H7 (cell line): ENCODE data around the gene GARIN1A. TPM values are rescaled to one million over a fixed set of nuclear protein-coding genes. Genes with fewer than 3 reads are reported as not detected.

Experiments
- DNase-seq: peaks from one replicate; pipeline ENCODE4 v3.0.0; 2012
- H3K27me3 ChIP-seq: 2 replicates; pipeline ENCODE4 v1.6.0; 2011; ENCODE audit warnings: mild to moderate bottlenecking, low read length; ENCODE audit not compliant: control insufficient read depth, insufficient read depth
- H3K36me3 ChIP-seq: replicated peaks from 2 replicates; pipeline ENCODE4 v1.5.1; 2011; ENCODE audit warnings: low read length; ENCODE audit not compliant: control insufficient read depth, insufficient read depth
- H3K4me3 ChIP-seq: 2 replicates; pipeline ENCODE4 v1.5.1; 2011; ENCODE audit warnings: low read depth, mild to moderate bottlenecking, control low read depth, low read length, moderate library complexity; ENCODE audit not compliant: insufficient read depth
- total RNA-seq: library from RNA; depleted of rRNA; stranded (reverse); fragments of >200 nt; shearing (Covaris generic); gene quantifications from 2 replicates; pipeline ENCODE4 v1.2.3, GENCODE V29; 2014; rRNA removed

The GARIN1A gene
- total RNA-seq, 1 experiment from 2014 or later = not detected

- H3K27me3 ChIP-seq = no peaks in the 10 kb centered on the region
Observed at GRCh38 chr7:128718967-128719642, 47.0 kb downstream of the GARIN1A start.

GRCh38 chr7:128721376-128721775 is 49.3 kb downstream of the GARIN1A start:
- Histone ChIP-seq H3K4me3 (no peak overlapping the region), H3K27me3 (no peaks in the 10 kb centered on the region), H3K36me3 (no peaks in the 10 kb centered on the region)
- no peak for DNase-seq

More at GRCh38 chr7:128718967-128719642, 47.0 kb downstream of the GARIN1A start:
- Histone ChIP-seq H3K36me3 (no peaks in the 10 kb centered on the region), H3K4me3 (no peak overlapping the region)
- DNase-seq = no peak

Other genes starting within 250 kb of the GARIN1A start
- 26.0 and 31.3 TPM in 2 replicates for gene HILPDA, start 216.4 kb upstream of the GARIN1A start, total RNA-seq
- 39.5 TPM in 2 replicates for gene METTL2B, start 195.5 kb upstream of the GARIN1A start, total RNA-seq
- gene CALU, start 67.1 kb downstream of the GARIN1A start, total RNA-seq = 147 and 169 TPM in 2 replicates
- gene OPN1SW, start 103.5 kb downstream of the GARIN1A start, total RNA-seq = not detected in 2 replicates
- 9.7 and 14.7 TPM in 2 replicates for gene CCDC136, start 119.7 kb downstream of the GARIN1A start, total RNA-seq
- gene FLNC, start 158.1 kb downstream of the GARIN1A start, total RNA-seq = 26.9 and 32.3 TPM in 2 replicates
- gene ATP6V1F, start 190.6 kb downstream of the GARIN1A start, total RNA-seq = 93.5 and 120 TPM in 2 replicates
- 2.5 and 3.4 TPM in 2 replicates for gene KCP, start 238.4 kb downstream of the GARIN1A start, total RNA-seq